ENCODE data around the gene SERPINE2.
"Not testable (repeated sequence)": the region's sequence is repeated elsewhere in the genome, so short reads cannot be mapped to it uniquely, and the experiment has no call there.

The SERPINE2 gene

GRCh38 chr2:223941579-223942277 is 97.4 kb downstream of the SERPINE2 start:
- peak; percentile 68 for DNase-seq (ENCODE audit: low spot score)

GRCh38 chr2:223939438-223939837 is 99.6 kb downstream of the SERPINE2 start:
- not testable (repeated sequence) for DNase-seq (ENCODE audit: low spot score)

- DNase-seq (ENCODE audit: low spot score), result no peak
These were observed 101.6 kb downstream of the SERPINE2 start for GRCh38 chr2:223937535-223937934.

GRCh38 chr2:223936862-223937326 is 102.2 kb downstream of the SERPINE2 start:
- no peak for DNase-seq (ENCODE audit: low spot score)

GRCh38 chr2:223935459-223936125 is 103.5 kb downstream of the SERPINE2 start:
- DNase-seq (ENCODE audit: low spot score), result no peak

GRCh38 chr2:223934870-223935269 is 104.2 kb downstream of the SERPINE2 start:
- DNase-seq (ENCODE audit: low spot score), result no peak

- no peak for DNase-seq (ENCODE audit: low spot score)
These were observed 106.0 kb downstream of the SERPINE2 start for GRCh38 chr2:223932816-223933800.

- peak; percentile 46 for DNase-seq (ENCODE audit: low spot score)
These were observed 108.7 kb downstream of the SERPINE2 start for GRCh38 chr2:223930103-223930976.

- DNase-seq (ENCODE audit: low spot score), result no peak
These were observed 109.4 kb downstream of the SERPINE2 start for GRCh38 chr2:223929571-223930102.

GRCh38 chr2:223928113-223929006 is 110.7 kb downstream of the SERPINE2 start:
- DNase-seq (ENCODE audit: low spot score), result no peak

GRCh38 chr2:223925106-223925505 is 114.0 kb downstream of the SERPINE2 start:
- DNase-seq (ENCODE audit: low spot score), result no peak

Data from AG08396 (cell line).